ENCODE results near the gene JTB.

JTB gene

GRCh38 chr1:153944827-153945117 lies 32.7 kb downstream of the JTB start:
- no peak for TF ChIP-seq CTCF (IDR thresholded peaks at IDR 0.05; ENCODE audit: control extremely low read depth, extremely low read depth, low read depth, missing control alignments)
- DNase-seq (ENCODE audit: extremely low spot score), result no peak
- POLR2A ChIA-PET, result interaction anchor here (0.6 to 3.7 kb wide), 6 partner anchors 10 to 285 kb away, joined by 3 to 16 read pairs (median 4); partner anchors contain the start of genes GATAD2B and JTB
- CTCF ChIA-PET, result interaction anchor here (1.0 to 9.0 kb wide), 8 partner anchors 9 to 147 kb away, joined by 3 to 108 read pairs (median 12); partner anchors contain the start of genes GATAD2B, JTB, RAB13 and SLC39A1

- CTCF ChIA-PET, result interaction anchor here (1.0 to 9.0 kb wide), 8 partner anchors 10 to 147 kb away, joined by 3 to 108 read pairs (median 12); partner anchors contain the start of genes GATAD2B, JTB, RAB13 and SLC39A1
- DNase-seq (ENCODE audit: extremely low spot score), result no peak
- TF ChIP-seq CTCF (IDR thresholded peaks at IDR 0.05; ENCODE audit: control extremely low read depth, extremely low read depth, low read depth, missing control alignments), result no peak
Measured at GRCh38 chr1:153944005-153944826, 33.3 kb downstream of the JTB start.

GRCh38 chr1:153942766-153943549 lies 34.5 kb downstream of the JTB start:
- CTCF ChIA-PET, result interaction anchor here (1.4 to 9.0 kb wide), 3 partner anchors 19 to 145 kb away, joined by 3 to 108 read pairs (median 35); partner anchors contain the start of genes GATAD2B and JTB
- no peak for TF ChIP-seq CTCF (IDR thresholded peaks at IDR 0.05; ENCODE audit: control extremely low read depth, extremely low read depth, low read depth, missing control alignments)
- POLR2A ChIA-PET, result no interaction called here
- no peak for DNase-seq (ENCODE audit: extremely low spot score)

More at GRCh38 chr1:153944005-153944826, 33.3 kb downstream of the JTB start:
- POLR2A ChIA-PET, result interaction anchor here (0.6 to 3.7 kb wide), 5 partner anchors 12 to 284 kb away, joined by 3 to 16 read pairs (median 4); partner anchors contain the start of gene GATAD2B

GRCh38 chr1:153941826-153942725 lies 35.4 kb downstream of the JTB start:
- CTCF ChIA-PET, result interaction anchor here (4.9 to 9.0 kb wide), 2 partner anchors 18 to 145 kb away, joined by 35 to 108 read pairs; partner anchors contain the start of gene GATAD2B
- TF ChIP-seq CTCF (IDR thresholded peaks at IDR 0.05; ENCODE audit: control extremely low read depth, extremely low read depth, low read depth, missing control alignments), result no peak
- POLR2A ChIA-PET, result no interaction called here
- DNase-seq (ENCODE audit: extremely low spot score), result no peak

GRCh38 chr1:153940756-153941155 lies 36.7 kb downstream of the JTB start:
- no peak for DNase-seq (ENCODE audit: extremely low spot score)
- CTCF ChIA-PET, result interaction anchor here (1.3 to 9.0 kb wide), 3 partner anchors 12 to 140 kb away, joined by 3 to 108 read pairs (median 4); partner anchors contain the start of gene GATAD2B
- TF ChIP-seq CTCF (IDR thresholded peaks at IDR 0.05; ENCODE audit: control extremely low read depth, extremely low read depth, low read depth, missing control alignments), result no peak
- POLR2A ChIA-PET, result interaction anchor here (1.5 kb wide), 1 partner anchor 18 kb away, joined by 6 read pairs; the partner anchor contains the start of gene GATAD2B

All from GM10248 (cell line).